NCI-H1105 treated with DMSO at 0.1 percent for 48 hours (cell line): ENCODE data around the gene CMTM5.
"Not testable (repeated sequence)": the region's sequence is repeated elsewhere in the genome, so short reads cannot be mapped to it uniquely, and the experiment has no call there.

Experiments used
- DNase-seq: peaks from one replicate; lab custom pipeline; 2025; lab: John Stamatoyannopoulos, UW

Gene CMTM5

GRCh38 chr14:23378612-23379220 lies 1.9 kb downstream of the CMTM5 start:
- no peak for DNase-seq

DNA sequence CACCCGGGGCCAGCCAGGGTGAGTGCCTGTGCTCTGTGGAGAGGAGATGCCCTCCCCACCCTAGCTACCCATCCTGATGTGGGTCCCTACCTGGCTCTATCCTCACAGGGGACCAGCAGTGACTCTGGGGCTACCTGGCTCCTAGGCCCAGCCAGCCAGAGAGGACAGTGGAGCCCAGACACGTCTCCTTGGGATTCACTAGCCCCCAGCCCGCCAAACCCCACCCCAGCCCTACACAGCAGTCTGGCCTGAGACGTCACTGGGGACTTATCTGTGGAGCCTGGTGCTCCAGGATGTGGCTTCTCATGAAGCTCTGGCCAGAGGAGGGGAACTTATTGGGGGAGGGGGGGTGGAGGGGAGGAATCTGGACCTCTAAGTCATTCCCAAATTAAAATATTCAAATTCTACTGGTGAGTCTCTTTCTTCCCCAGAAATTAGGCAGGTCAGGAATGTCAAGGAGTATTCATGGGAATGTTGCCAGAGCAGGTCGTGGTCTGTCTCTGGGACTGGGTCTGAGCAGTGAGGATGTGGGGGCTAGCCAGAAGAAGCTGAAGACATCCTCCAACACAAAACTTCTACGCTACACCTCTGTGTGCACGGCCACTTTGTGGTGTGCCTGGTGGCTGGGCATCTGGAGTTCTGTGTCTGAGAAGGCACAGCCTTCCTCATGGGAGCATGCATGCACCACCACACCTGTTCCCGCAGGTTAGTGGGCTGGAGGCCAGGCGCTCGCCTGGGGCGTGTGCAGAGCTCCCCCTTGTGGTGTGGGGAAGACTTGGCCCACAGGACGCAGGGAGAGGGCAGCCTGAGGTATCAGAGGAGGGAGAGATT lies 2.7 kb downstream of the CMTM5 start:
- peak; percentile 72 for DNase-seq

DNA sequence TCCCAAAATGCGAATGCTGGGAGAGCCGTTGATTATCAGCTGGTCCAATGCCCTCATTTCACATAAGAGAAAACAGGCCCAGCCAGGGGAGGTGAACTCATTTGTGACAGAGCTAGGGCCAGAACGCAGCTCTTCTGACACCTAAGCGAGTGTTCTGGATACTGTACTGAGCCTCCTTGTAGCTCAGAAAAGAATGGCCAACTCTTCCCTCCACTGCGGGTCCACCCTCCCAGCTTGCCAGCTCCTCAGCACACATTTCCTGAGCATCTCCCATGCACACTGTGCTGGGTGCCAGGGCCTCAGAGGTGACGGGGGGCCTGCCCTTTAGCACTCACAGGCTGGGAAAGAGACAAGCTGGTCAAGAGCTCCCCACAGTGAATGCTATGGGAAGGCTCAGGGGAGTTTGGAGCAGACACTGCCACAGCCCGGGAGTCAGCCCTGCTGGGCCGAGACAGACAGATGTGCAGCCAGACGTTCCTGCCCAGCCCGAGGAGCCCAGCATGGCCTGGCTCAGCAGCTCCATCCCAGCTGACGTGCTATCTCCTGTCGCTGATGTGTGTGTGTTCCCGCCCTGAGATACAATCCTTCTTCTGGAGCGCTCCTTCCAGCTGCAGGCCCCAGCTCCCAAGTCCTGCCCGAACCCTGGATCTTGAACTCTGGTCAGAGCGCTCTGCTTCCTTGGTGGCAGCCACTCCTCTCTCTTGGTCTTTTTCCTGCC lies 3.5 kb downstream of the CMTM5 start:
- DNase-seq = no peak

DNA sequence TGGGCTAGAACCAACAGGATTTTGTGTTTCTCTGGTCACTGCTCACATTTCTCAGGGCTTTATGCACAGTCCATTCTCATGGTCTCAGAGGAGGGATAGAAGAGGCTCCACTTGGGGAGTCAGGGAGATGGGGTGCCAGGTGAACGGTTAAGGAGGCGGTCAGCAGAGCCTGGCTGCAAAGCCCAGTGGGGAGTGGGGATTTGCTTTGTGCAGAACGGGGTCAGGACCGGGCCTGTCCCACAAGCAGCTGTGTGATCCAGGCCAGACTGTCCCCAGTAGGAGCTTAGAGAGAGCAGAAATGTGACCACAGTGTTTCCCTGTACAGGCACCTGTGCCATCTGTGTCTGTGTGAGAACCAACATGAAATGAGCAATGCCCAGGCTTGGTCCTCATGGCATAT lies 4.1 kb downstream of the CMTM5 start:
- DNase-seq = no peak

DNA sequence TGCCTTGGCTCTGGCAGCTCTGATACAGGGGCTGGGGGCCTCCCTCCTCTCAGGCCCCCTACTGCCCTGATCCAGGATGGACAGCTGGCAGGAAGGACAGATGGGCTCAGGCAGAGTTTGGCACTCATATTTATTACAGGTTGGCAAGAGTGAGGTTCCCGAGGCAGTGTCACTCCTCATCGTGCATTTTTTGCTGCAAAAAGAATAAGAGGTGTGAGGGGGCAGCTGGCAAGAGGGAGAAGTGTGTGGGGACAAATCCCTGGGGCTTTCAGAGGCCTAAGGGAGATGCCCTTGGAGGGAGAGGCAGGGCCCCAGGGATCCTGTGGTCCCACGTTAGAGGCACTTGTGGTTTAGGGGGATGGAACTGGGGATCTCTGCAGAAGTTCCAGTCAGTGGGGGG lies 5.0 kb downstream of the CMTM5 start:
- peak; percentile 87 for DNase-seq

GRCh38 chr14:23382276-23382675 lies 5.4 kb downstream of the CMTM5 start:
- DNase-seq = no peak

- no peak for DNase-seq
Observed at GRCh38 chr14:23382731-23383440, 6.0 kb downstream of the CMTM5 start.

- no peak for DNase-seq
Observed at GRCh38 chr14:23384364-23385080, 7.7 kb downstream of the CMTM5 start.

DNA sequence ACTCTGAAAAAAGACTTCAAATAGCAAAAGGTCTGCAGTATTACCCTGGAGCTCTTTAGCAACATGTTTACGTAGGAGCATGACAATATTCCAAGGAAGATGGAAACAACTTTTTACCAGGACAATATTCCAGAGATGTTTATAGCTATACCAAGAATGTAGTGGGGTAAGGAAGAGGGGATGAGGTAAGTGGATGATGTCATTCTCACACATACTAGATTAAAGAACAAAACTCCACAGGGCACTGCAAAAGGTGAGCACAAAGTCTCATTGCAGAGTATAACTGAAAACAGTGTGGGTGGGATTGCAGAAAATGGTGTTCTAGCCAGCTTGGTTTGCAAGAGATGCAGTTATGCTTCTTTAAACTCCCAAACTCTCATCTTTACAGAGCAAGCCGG lies 8.4 kb downstream of the CMTM5 start:
- DNase-seq = no peak

- no peak for DNase-seq
Observed at GRCh38 chr14:23385642-23386265, 8.9 kb downstream of the CMTM5 start.

GRCh38 chr14:23386266-23386657 lies 9.4 kb downstream of the CMTM5 start:
- not testable (repeated sequence) for DNase-seq

- DNase-seq = no peak
Observed at GRCh38 chr14:23386999-23387398, 10.2 kb downstream of the CMTM5 start.

- no peak for DNase-seq
Observed at GRCh38 chr14:23387916-23388882, 11.4 kb downstream of the CMTM5 start.

DNA sequence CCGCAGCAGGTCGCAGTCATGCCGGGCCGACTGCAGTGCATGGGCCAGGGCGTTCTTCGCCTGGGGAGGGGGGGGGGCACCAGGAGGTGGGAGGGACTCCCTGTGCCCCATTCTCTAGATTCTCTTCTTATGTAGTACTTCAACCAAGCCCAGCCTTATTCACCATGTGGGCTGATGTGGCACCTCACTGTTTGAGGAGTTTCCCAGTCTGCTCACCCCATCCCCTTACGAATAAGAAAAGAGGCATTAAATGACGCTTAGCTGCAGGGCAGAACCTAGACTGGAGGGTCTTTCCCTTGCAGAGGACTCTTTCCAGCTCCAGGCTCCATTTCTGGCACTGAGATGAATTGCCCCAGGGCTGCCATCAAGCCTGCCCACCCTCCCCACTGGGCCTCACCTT lies 12.2 kb downstream of the CMTM5 start:
- no peak for DNase-seq

DNA sequence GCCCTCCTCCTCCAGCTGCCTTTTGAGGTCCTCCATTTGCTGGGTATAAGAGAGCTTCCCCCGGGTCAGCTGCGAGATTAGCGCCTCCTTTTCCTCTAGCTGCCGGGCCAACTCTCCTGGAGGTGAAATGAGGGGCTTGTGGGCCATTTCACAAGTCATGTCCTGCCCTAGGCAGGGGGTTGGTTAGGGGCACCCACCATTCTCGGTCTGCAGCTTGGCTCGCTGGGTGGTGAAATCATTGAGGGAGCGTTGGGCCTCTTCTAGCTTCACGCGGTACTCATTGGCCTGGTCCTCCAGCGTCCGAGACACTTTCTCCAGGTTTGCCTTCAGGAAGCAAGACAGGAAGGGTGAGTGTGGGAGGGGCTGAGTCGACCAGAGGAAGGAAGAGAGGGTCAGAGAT lies 12.6 kb downstream of the CMTM5 start:
- no peak for DNase-seq

- not testable (repeated sequence) for DNase-seq
Observed at GRCh38 chr14:23389871-23390270, 13.0 kb downstream of the CMTM5 start.

- DNase-seq = no peak
Observed at GRCh38 chr14:23392613-23393012, 15.8 kb downstream of the CMTM5 start.

- no peak for DNase-seq
Observed at GRCh38 chr14:23396126-23396525, 19.3 kb downstream of the CMTM5 start.

- no peak for DNase-seq
Observed at GRCh38 chr14:23396781-23397407, 20.0 kb downstream of the CMTM5 start.

DNA sequence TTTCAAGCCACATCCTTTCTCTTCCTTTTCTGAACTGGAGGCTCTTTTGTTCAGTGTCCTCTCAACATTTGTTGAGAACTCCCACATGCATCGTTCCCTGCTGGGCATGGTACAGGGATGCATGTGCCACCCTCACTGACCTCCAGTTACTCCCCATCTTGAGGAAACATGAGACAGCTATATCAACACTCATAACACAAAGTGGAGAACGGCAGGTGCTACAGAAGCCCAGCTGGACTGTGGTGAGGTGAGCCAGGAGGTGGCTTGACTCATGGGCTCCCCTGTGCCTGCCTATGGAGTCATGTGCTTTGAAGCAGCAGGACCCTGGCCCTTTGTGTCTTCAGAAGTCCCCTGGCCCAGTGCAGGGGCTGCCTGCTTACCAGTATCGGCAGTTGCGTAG lies 21.5 kb downstream of the CMTM5 start:
- DNase-seq = no peak
